Smooth muscle cell (in vitro differentiated cells): ENCODE data around the gene RAB5B. TPM values are rescaled to one million over a fixed set of nuclear protein-coding genes. Genes with fewer than 3 reads are reported as not detected.

Source experiments
- DNase-seq: peaks from one replicate; lab custom pipeline; 2025; ENCODE audit not compliant: unreplicated experiment; lab: John Stamatoyannopoulos, UW
- H2AFZ ChIP-seq: fragments of 200-600 bp; sonication (generic); 2 replicates; pipeline ENCODE4 v1.6.0; 2016; ENCODE audit warnings: antibody characterized with exemption, low read depth, mild to moderate bottlenecking
- H3F3A ChIP-seq: fragments of 200-600 bp; sonication (generic); 2 replicates; pipeline ENCODE4 v1.6.0; 2017; ENCODE audit warnings: antibody characterized with exemption, low read depth
- H3K27ac ChIP-seq: fragments of 200-600 bp; sonication (generic); 2 replicates; pipeline ENCODE4 v1.5.1; 2016; ENCODE audit warnings: low read depth, mild to moderate bottlenecking
- H3K27me3 ChIP-seq: fragments of 200-600 bp; sonication (generic); 2 replicates; pipeline ENCODE4 v1.6.1; 2016; ENCODE audit warnings: low read depth, mild to moderate bottlenecking
- H3K36me3 ChIP-seq: fragments of 200-600 bp; sonication (generic); 2 replicates; pipeline ENCODE4 v1.5.1; 2016; ENCODE audit warnings: low read depth
- H3K4me1 ChIP-seq: fragments of 200-600 bp; sonication (generic); 2 replicates; pipeline ENCODE4 v1.5.1; 2016; ENCODE audit warnings: low read depth
- H3K4me2 ChIP-seq: fragments of 200-600 bp; sonication (generic); 2 replicates; pipeline ENCODE4 v1.6.0; 2016; ENCODE audit warnings: mild to moderate bottlenecking
- H3K4me3 ChIP-seq: fragments of 200-600 bp; sonication (generic); 2 replicates; pipeline ENCODE4 v1.5.1; 2016; ENCODE audit warnings: mild to moderate bottlenecking
- H3K79me2 ChIP-seq: fragments of 200-600 bp; sonication (generic); 2 replicates; pipeline ENCODE4 v1.6.0; 2016; ENCODE audit warnings: low read depth, mild to moderate bottlenecking
- H3K9ac ChIP-seq: fragments of 200-600 bp; sonication (generic); 2 replicates; pipeline ENCODE4 v1.6.0; 2016; ENCODE audit warnings: low read depth
- H3K9me3 ChIP-seq: fragments of 200-600 bp; sonication (generic); replicated peaks from 2 replicates; pipeline ENCODE4 v1.5.1; 2016; ENCODE audit warnings: low read depth
- H4K20me1 ChIP-seq: fragments of 200-600 bp; sonication (generic); 2 replicates; pipeline ENCODE4 v1.6.0; 2016; ENCODE audit warnings: low read depth
- CTCF ChIP-seq: fragments of 200-600 bp; sonication (generic); IDR thresholded peaks from 2 replicates; pipeline ENCODE4 v1.5.1; 2017; ENCODE audit warnings: borderline replicate concordance, mild to moderate bottlenecking, antibody characterized with exemption; ENCODE audit not compliant: insufficient read depth, poor library complexity, severe bottlenecking
- WGBS: methylation state at CpG from one replicate; pipeline ENCODE4 v1.1.7; 2016; ENCODE audit warnings: low lambda C conversion rate; 5-methylcytosine and 5-hydroxymethylcytosine counted together
- polyA plus RNA-seq: library from polyadenylated mRNA; unstranded; fragments of >200 nt; fragmentation: Nextera tagmentation; extraction: Ambion mirVana; gene quantifications from 2 replicates; pipeline ENCODE4 v1.2.1, GENCODE V29; 2016
- total RNA-seq: library from RNA; depleted of rRNA; stranded (reverse); fragments of >200 nt; gene quantifications from 2 replicates; pipeline ENCODE4 v1.2.3, GENCODE V29; 2014

Gene RAB5B
- total and polyA plus RNA-seq, 2 experiments from 2014 or later: 77.2 to 81.9 TPM

DNA sequence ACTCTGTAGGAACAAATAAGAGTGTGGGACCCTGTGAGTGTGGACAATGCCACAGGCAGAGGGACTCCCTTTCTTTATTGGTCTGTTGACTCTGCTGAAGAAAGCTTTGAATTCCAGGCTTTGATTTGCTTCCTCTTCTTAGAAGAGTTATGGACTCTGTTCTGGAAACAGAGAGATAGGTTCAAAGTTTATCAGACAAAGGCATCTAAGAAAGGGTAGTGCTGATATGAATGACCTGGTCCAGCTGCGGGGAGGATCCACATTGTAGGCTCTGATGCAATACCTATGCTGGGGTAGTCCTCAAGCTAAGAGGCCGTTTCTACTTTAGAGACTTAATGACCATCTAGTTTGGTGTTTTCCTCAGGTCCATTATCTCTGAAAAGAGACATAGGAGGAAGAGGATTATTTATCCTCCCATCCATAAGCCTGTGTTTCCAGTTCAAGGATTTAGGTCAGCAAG, 36.3 kb downstream of the RAB5B start:
- no peak for TF ChIP-seq CTCF
- Histone ChIP-seq H3K4me3 (no peak overlapping the region), H3K36me3 (no peaks in the 10 kb centered on the region), H3K4me2 (no peak overlapping the region), H2AFZ (no peak overlapping the region), H3K9me3 (no peaks in the 10 kb centered on the region), H4K20me1 (no peaks in the 10 kb centered on the region), H3K79me2 (no peaks in the 10 kb centered on the region), H3K27me3 (no peaks in the 10 kb centered on the region), H3K9ac (no peak overlapping the region), H3K4me1 (peaks cover 8% of the 10 kb centered on the region), H3K27ac (no peak overlapping the region), H3F3A (no peaks in the 10 kb centered on the region)
- no peak for DNase-seq
- WGBS: 47% methylated on average over 2 of the region's 2 CpGs

GRCh38 chr12:56011509-56012090, 37.7 kb downstream of the RAB5B start:
- no peak overlapping the region for H3K4me3 ChIP-seq
- H2AFZ ChIP-seq: no peak overlapping the region
- H3K27ac ChIP-seq: no peak overlapping the region
- H3K9ac ChIP-seq: no peak overlapping the region
- peaks cover 8% of the 10 kb centered on the region for H3K4me1 ChIP-seq
- H3K36me3 ChIP-seq: no peaks in the 10 kb centered on the region
- TF ChIP-seq CTCF: no peak
- no peaks in the 10 kb centered on the region for H3K79me2 ChIP-seq
- H3K9me3 ChIP-seq: no peaks in the 10 kb centered on the region
- no peak overlapping the region for H3K4me2 ChIP-seq
- H4K20me1 ChIP-seq: no peaks in the 10 kb centered on the region
- H3F3A ChIP-seq: no peaks in the 10 kb centered on the region
- no peaks in the 10 kb centered on the region for H3K27me3 ChIP-seq
- DNase-seq: no peak
- 85% methylated on average over 2 of the region's 2 CpGs for WGBS

DNA sequence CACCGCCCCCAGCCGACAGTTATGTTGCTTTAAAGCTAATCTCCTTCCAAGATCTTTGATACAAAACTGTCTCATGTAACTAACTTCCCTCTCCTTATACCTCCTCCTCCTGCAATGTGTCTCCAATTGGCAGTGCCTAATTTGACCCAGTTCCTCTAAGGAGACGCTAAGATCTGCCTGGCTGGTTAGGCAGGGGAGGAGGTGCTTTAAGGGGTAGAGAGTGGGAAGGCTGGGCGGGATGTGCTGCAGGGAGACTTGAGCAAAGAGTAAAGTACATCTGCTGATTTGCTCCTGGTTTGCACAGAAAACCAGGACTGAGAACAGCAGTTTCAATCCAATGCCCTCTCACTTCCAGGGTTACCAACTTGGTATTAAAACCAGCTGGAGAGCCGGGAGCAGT, 39.6 kb downstream of the RAB5B start:
- H3K27me3 ChIP-seq: no peaks in the 10 kb centered on the region
- no peaks in the 10 kb centered on the region for H3K79me2 ChIP-seq
- H3K36me3 ChIP-seq: no peaks in the 10 kb centered on the region
- H3F3A ChIP-seq: no peaks in the 10 kb centered on the region
- DNase-seq: no peak
- H3K4me1 ChIP-seq: no peaks in the 10 kb centered on the region
- H3K9me3 ChIP-seq: no peaks in the 10 kb centered on the region
- no peak overlapping the region for H2AFZ ChIP-seq
- WGBS: 90% methylated on average over 5 of the region's 5 CpGs
- H3K4me2 ChIP-seq: no peak overlapping the region
- H4K20me1 ChIP-seq: no peaks in the 10 kb centered on the region
- TF ChIP-seq CTCF: no peak
- H3K4me3 ChIP-seq: no peak overlapping the region
- H3K9ac ChIP-seq: no peak overlapping the region
- no peak overlapping the region for H3K27ac ChIP-seq

DNA sequence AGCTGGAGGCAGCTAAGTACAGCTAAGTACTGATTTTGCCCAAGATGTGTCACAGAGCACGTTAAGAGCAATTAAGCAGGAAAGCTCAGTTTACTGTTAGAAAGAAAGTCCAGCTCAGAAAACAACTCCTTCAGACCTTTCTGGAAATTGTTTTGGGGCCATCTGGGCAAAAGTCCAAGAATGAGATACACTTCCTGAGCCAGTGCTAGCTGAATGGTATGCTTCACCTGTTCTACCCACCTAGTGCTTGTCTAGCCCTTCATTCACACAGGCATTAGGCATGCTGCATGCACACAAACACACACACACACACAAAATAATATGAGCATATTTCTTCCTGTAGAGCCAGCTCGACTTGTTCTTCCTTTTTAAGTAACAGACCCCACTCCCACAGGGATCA, 40.3 kb downstream of the RAB5B start:
- TF ChIP-seq CTCF: no peak
- Histone ChIP-seq H3F3A (no peaks in the 10 kb centered on the region), H3K36me3 (no peaks in the 10 kb centered on the region), H3K4me3 (no peak overlapping the region), H3K27ac (no peak overlapping the region), H3K9ac (no peak overlapping the region), H4K20me1 (no peaks in the 10 kb centered on the region), H3K27me3 (no peaks in the 10 kb centered on the region), H3K4me1 (no peaks in the 10 kb centered on the region), H2AFZ (no peak overlapping the region), H3K9me3 (no peaks in the 10 kb centered on the region), H3K79me2 (no peaks in the 10 kb centered on the region), H3K4me2 (no peak overlapping the region)
- WGBS: 72% methylated on average over 2 of the region's 2 CpGs
- no peak for DNase-seq
